AG09309 (cell line): Measurements from ENCODE around the gene RIPK4.

Experiments used
- DNase-seq: peaks from one replicate; pipeline ENCODE4 v3.0.0-alpha.2; 2010; ENCODE audit warnings: low read depth
- H3K4me3 ChIP-seq: 2 replicates; pipeline ENCODE4 v1.5.1; 2011; ENCODE audit warnings: mild to moderate bottlenecking, low read depth, low read length, moderate library complexity; ENCODE audit not compliant: control insufficient read depth
- CTCF ChIP-seq: IDR thresholded peaks from 2 replicates; pipeline ENCODE4 v1.5.1; 2011; ENCODE audit warnings: mild to moderate bottlenecking, low read depth, low read length, inconsistent platforms; ENCODE audit not compliant: insufficient read depth, control insufficient read depth; ENCODE audit errors: missing control alignments

The RIPK4 gene

GRCh38 chr21:41765420-41765821, 1.4 kb downstream of the RIPK4 start:
- no peak for TF ChIP-seq CTCF
- DNase-seq, result no peak
- H3K4me3 ChIP-seq, result no peak overlapping the region

- DNase-seq, result no peak
- no peak for TF ChIP-seq CTCF
- H3K4me3 ChIP-seq, result no peak overlapping the region
These were observed 2.1 kb downstream of the RIPK4 start for GRCh38 chr21:41764558-41765419.

- no peak overlapping the region for H3K4me3 ChIP-seq
- TF ChIP-seq CTCF, result no peak
- DNase-seq, result no peak
These were observed 2.9 kb downstream of the RIPK4 start for GRCh38 chr21:41763996-41764395.

- H3K4me3 ChIP-seq, result no peak overlapping the region
- TF ChIP-seq CTCF, result no peak
- DNase-seq, result no peak
These were observed 3.4 kb downstream of the RIPK4 start for GRCh38 chr21:41763398-41763931.

- no peak for TF ChIP-seq CTCF
- H3K4me3 ChIP-seq, result no peak overlapping the region
- no peak for DNase-seq
These were observed 4.1 kb downstream of the RIPK4 start for GRCh38 chr21:41762753-41763152.

GRCh38 chr21:41761934-41762635, 4.8 kb downstream of the RIPK4 start:
- no peak for TF ChIP-seq CTCF
- DNase-seq, result no peak
- H3K4me3 ChIP-seq, result no peak overlapping the region
